Peyer's patch (tissue), 4 donors: Measurements from ENCODE around the gene BMP6. TPM values are rescaled to one million over a fixed set of nuclear protein-coding genes. Genes with fewer than 3 reads are reported as not detected.
"Not testable (repeated sequence)": the region's sequence is repeated elsewhere in the genome, so short reads cannot be mapped to it uniquely, and the experiment has no call there.

Experiments used
- DNase-seq, 3 donors: peaks; one replicate each; pipeline ENCODE4 v3.0.0-alpha.2; 2017 to 2019
- H3K27ac ChIP-seq, 4 donors: fragments of 200-600 bp; sonication (generic); one replicate each; pipeline ENCODE4 v1.5.1; 2016 to 2019
- H3K27me3 ChIP-seq, 2 donors: fragments of 200-600 bp; sonication (generic); one replicate each; pipeline ENCODE4 v1.5.1; 2019
- H3K36me3 ChIP-seq, 3 donors: fragments of 200-600 bp; sonication (generic); one replicate each; pipeline ENCODE4 v1.5.1; 2016 to 2019
- H3K4me1 ChIP-seq, 4 donors: fragments of 200-600 bp; sonication (generic); one replicate each; pipeline ENCODE4 v1.5.1; 2016 to 2019
- H3K4me3 ChIP-seq, 4 donors: fragments of 200-600 bp; sonication (generic); 1 replicate in 3 of 4; 2 replicates in 1 of 4; pipeline ENCODE4 v1.5.1; 2016 to 2019; ENCODE audit warnings: mild to moderate bottlenecking in 1 of 4
- H3K9me3 ChIP-seq, 4 donors: fragments of 200-600 bp; sonication (generic); one replicate each; pipeline ENCODE4 v1.5.1; 2016 to 2019; ENCODE audit warnings: mild to moderate bottlenecking in 1 of 4
- CTCF ChIP-seq, 6 experiments: fragments of 450-650 bp in 4 of 6; fragments of 200-600 bp in 2 of 6; sonication (generic) in 1 of 6; IDR thresholded peaks; one replicate each; pipeline ENCODE4 v1.5.1; 2017 to 2019; ENCODE audit warnings: antibody characterized with exemption in 6 of 6, mild to moderate bottlenecking in 3 of 6, moderate library complexity in 1 of 6
- POLR2A ChIP-seq, 2 donors: fragments of 450-650 bp; IDR thresholded peaks; one replicate each; pipeline ENCODE4 v1.5.1; 2017; ENCODE audit warnings: antibody characterized with exemption in 2 of 2, mild to moderate bottlenecking in 2 of 2, moderate library complexity in 2 of 2
- total RNA-seq, 4 donors: library from RNA; depleted of rRNA; stranded (reverse); fragments of >200 nt; gene quantifications; one replicate each; pipeline ENCODE4 v1.1.0, GENCODE V29; 2016

Gene BMP6
- total RNA-seq, 4 donors from 2014 or later = 0.88 to 3.6 (median 2.2) TPM

- Histone ChIP-seq H3K4me3 (no peak overlapping the region), H3K36me3 (peaks cover 0 to 81% (median 0%) of the 10 kb centered on the region in 3 donors), H3K27me3 (no peaks in the 10 kb centered on the region), H3K9me3 (no peaks in the 10 kb centered on the region), H3K4me1 (peaks cover 0 to 7% (median 0%) of the 10 kb centered on the region in 4 donors), H3K27ac (no peak overlapping the region)
- no peak for TF ChIP-seq CTCF (IDR thresholded peaks at IDR 0.05)
- no peak for TF ChIP-seq POLR2A (IDR thresholded peaks at IDR 0.05)
- no peak for DNase-seq
These were observed 171.7 kb downstream of the BMP6 start for GRCh38 chr6:7897461-7898192.

- H3K4me1 ChIP-seq, DNase-seq, H3K9me3 ChIP-seq, H3K27me3 ChIP-seq, H3K27ac ChIP-seq, H3K4me3 ChIP-seq: not testable (repeated sequence)
- H3K36me3 ChIP-seq = peaks cover 0 to 81% (median 0%) of the 10 kb centered on the region in 3 donors
These were observed 172.3 kb downstream of the BMP6 start for GRCh38 chr6:7898193-7898586.

GRCh38 chr6:7899101-7899888 lies 173.4 kb downstream of the BMP6 start:
- Histone ChIP-seq H3K9me3 (no peaks in the 10 kb centered on the region), H3K36me3 (peaks cover 0 to 81% (median 0%) of the 10 kb centered on the region in 3 donors), H3K4me3 (no peak overlapping the region), H3K27ac (no peak overlapping the region), H3K27me3 (no peaks in the 10 kb centered on the region), H3K4me1 (peaks cover 0 to 7% (median 0%) of the 10 kb centered on the region in 4 donors)
- peak in 1 of 3 donors; percentile 72 for DNase-seq
- TF ChIP-seq CTCF (IDR thresholded peaks at IDR 0.05) = peak in 3 of 6 experiments; percentile 64 to 73 (median 68)
- no peak for TF ChIP-seq POLR2A (IDR thresholded peaks at IDR 0.05)

- peaks cover 0 to 7% (median 0%) of the 10 kb centered on the region in 4 donors for H3K4me1 ChIP-seq
- peaks cover 0 to 79% (median 0%) of the 10 kb centered on the region in 3 donors for H3K36me3 ChIP-seq
- H3K27me3 ChIP-seq = no peaks in the 10 kb centered on the region
- no peak overlapping the region for H3K4me3 ChIP-seq
- DNase-seq = no peak
- no peak overlapping the region for H3K27ac ChIP-seq
- TF ChIP-seq POLR2A (IDR thresholded peaks at IDR 0.05) (no peak), CTCF (IDR thresholded peaks at IDR 0.05) (no peak)
- no peaks in the 10 kb centered on the region for H3K9me3 ChIP-seq
These were observed 174.0 kb downstream of the BMP6 start for GRCh38 chr6:7899889-7900213.

GRCh38 chr6:7900621-7901020 lies 174.7 kb downstream of the BMP6 start:
- H3K4me3 ChIP-seq = no peak overlapping the region
- no peaks in the 10 kb centered on the region for H3K27me3 ChIP-seq
- TF ChIP-seq POLR2A (IDR thresholded peaks at IDR 0.05) (no peak), CTCF (IDR thresholded peaks at IDR 0.05) (no peak)
- H3K4me1 ChIP-seq = peaks cover 0 to 7% (median 0%) of the 10 kb centered on the region in 4 donors
- peaks cover 0 to 71% (median 0%) of the 10 kb centered on the region in 3 donors for H3K36me3 ChIP-seq
- no peaks in the 10 kb centered on the region for H3K9me3 ChIP-seq
- no peak for DNase-seq
- peak overlapping the region in 1 of 4 donors; percentile 22 for H3K27ac ChIP-seq

GRCh38 chr6:7901056-7901455 lies 175.2 kb downstream of the BMP6 start:
- TF ChIP-seq CTCF (IDR thresholded peaks at IDR 0.05) = peak in 2 of 6 experiments; percentile 22 to 24
- no peak for TF ChIP-seq POLR2A (IDR thresholded peaks at IDR 0.05)
- peak in 2 of 3 donors; percentile 68 to 72 for DNase-seq
- Histone ChIP-seq H3K36me3 (peaks cover 0 to 67% (median 0%) of the 10 kb centered on the region in 3 donors), H3K27me3 (no peaks in the 10 kb centered on the region), H3K9me3 (no peaks in the 10 kb centered on the region), H3K27ac (peak overlapping the region in 1 of 4 donors; percentile 22), H3K4me1 (peaks cover 0 to 7% (median 0%) of the 10 kb centered on the region in 4 donors), H3K4me3 (no peak overlapping the region)
